Smooth muscle cell (in vitro differentiated cells): Measurements from ENCODE around the gene CLEC2A. TPM values are rescaled to one million over a fixed set of nuclear protein-coding genes. Genes with fewer than 3 reads are reported as not detected.

Experiments used
- DNase-seq: peaks from one replicate; lab custom pipeline; 2025; ENCODE audit not compliant: unreplicated experiment; lab: John Stamatoyannopoulos, UW
- H2AFZ ChIP-seq: fragments of 200-600 bp; sonication (generic); 2 replicates; pipeline ENCODE4 v1.6.0; 2016; ENCODE audit warnings: antibody characterized with exemption, low read depth, mild to moderate bottlenecking
- H3F3A ChIP-seq: fragments of 200-600 bp; sonication (generic); 2 replicates; pipeline ENCODE4 v1.6.0; 2017; ENCODE audit warnings: antibody characterized with exemption, low read depth
- H3K27ac ChIP-seq: fragments of 200-600 bp; sonication (generic); 2 replicates; pipeline ENCODE4 v1.5.1; 2016; ENCODE audit warnings: low read depth, mild to moderate bottlenecking
- H3K27me3 ChIP-seq: fragments of 200-600 bp; sonication (generic); 2 replicates; pipeline ENCODE4 v1.6.1; 2016; ENCODE audit warnings: low read depth, mild to moderate bottlenecking
- H3K36me3 ChIP-seq: fragments of 200-600 bp; sonication (generic); 2 replicates; pipeline ENCODE4 v1.5.1; 2016; ENCODE audit warnings: low read depth
- H3K4me1 ChIP-seq: fragments of 200-600 bp; sonication (generic); 2 replicates; pipeline ENCODE4 v1.5.1; 2016; ENCODE audit warnings: low read depth
- H3K4me2 ChIP-seq: fragments of 200-600 bp; sonication (generic); 2 replicates; pipeline ENCODE4 v1.6.0; 2016; ENCODE audit warnings: mild to moderate bottlenecking
- H3K4me3 ChIP-seq: fragments of 200-600 bp; sonication (generic); 2 replicates; pipeline ENCODE4 v1.5.1; 2016; ENCODE audit warnings: mild to moderate bottlenecking
- H3K79me2 ChIP-seq: fragments of 200-600 bp; sonication (generic); 2 replicates; pipeline ENCODE4 v1.6.0; 2016; ENCODE audit warnings: low read depth, mild to moderate bottlenecking
- H3K9ac ChIP-seq: fragments of 200-600 bp; sonication (generic); 2 replicates; pipeline ENCODE4 v1.6.0; 2016; ENCODE audit warnings: low read depth
- H3K9me3 ChIP-seq: fragments of 200-600 bp; sonication (generic); replicated peaks from 2 replicates; pipeline ENCODE4 v1.5.1; 2016; ENCODE audit warnings: low read depth
- H4K20me1 ChIP-seq: fragments of 200-600 bp; sonication (generic); 2 replicates; pipeline ENCODE4 v1.6.0; 2016; ENCODE audit warnings: low read depth
- CTCF ChIP-seq: fragments of 200-600 bp; sonication (generic); IDR thresholded peaks from 2 replicates; pipeline ENCODE4 v1.5.1; 2017; ENCODE audit warnings: borderline replicate concordance, mild to moderate bottlenecking, antibody characterized with exemption; ENCODE audit not compliant: insufficient read depth, poor library complexity, severe bottlenecking
- WGBS: methylation state at CpG from one replicate; pipeline ENCODE4 v1.1.7; 2016; ENCODE audit warnings: low lambda C conversion rate; 5-methylcytosine and 5-hydroxymethylcytosine counted together
- polyA plus RNA-seq: library from polyadenylated mRNA; unstranded; fragments of >200 nt; fragmentation: Nextera tagmentation; extraction: Ambion mirVana; gene quantifications from 2 replicates; pipeline ENCODE4 v1.2.1, GENCODE V29; 2016
- total RNA-seq: library from RNA; depleted of rRNA; stranded (reverse); fragments of >200 nt; gene quantifications from 2 replicates; pipeline ENCODE4 v1.2.3, GENCODE V29; 2014

Gene CLEC2A
- total and polyA plus RNA-seq, 2 experiments from 2014 or later, result 0.67 TPM; not detected in 1

GRCh38 chr12:9872742-9873141 lies 59.4 kb downstream of the CLEC2A start:
- no peak for DNase-seq
- Histone ChIP-seq H3K36me3 (no peaks in the 10 kb centered on the region), H3K79me2 (no peaks in the 10 kb centered on the region), H3K27ac (peak overlapping the region; percentile 40), H2AFZ (peak overlapping the region; percentile 42), H3F3A (peaks cover 11% of the 10 kb centered on the region), H3K4me3 (no peak overlapping the region), H3K9me3 (no peaks in the 10 kb centered on the region), H3K4me1 (peaks cover 35% of the 10 kb centered on the region), H3K4me2 (peak overlapping the region; percentile 77), H3K9ac (no peak overlapping the region), H3K27me3 (no peaks in the 10 kb centered on the region), H4K20me1 (no peaks in the 10 kb centered on the region)
- WGBS, result 35% methylated on average over 11 of the region's 11 CpGs
- TF ChIP-seq CTCF, result no peak

DNA sequence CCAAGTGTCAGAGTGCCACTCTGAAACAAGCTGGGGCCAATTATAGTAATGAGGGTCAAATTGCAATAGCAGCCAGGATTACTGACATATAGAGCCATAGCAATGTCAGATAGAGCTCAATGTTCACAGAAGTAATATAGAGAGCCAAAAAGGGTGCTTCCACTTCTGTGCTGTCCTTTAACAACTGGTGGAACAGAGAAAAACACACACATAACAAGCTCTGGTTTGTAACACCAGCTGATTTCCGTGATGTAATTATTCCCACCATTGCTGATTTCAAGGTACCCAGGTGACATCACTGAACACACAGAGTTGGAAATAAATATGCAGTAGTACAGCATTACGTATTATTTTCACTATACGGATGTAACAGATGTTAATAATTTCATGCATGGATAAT lies 60.0 kb downstream of the CLEC2A start:
- peak overlapping the region; percentile 42 for H2AFZ ChIP-seq
- no peak overlapping the region for H3K4me3 ChIP-seq
- no peaks in the 10 kb centered on the region for H3K36me3 ChIP-seq
- H3K27me3 ChIP-seq, result no peaks in the 10 kb centered on the region
- H3K9me3 ChIP-seq, result no peaks in the 10 kb centered on the region
- no peak for TF ChIP-seq CTCF
- no peak overlapping the region for H3K9ac ChIP-seq
- H4K20me1 ChIP-seq, result no peaks in the 10 kb centered on the region
- H3K27ac ChIP-seq, result peak overlapping the region; percentile 29
- H3K4me2 ChIP-seq, result peak overlapping the region; percentile 77
- peaks cover 11% of the 10 kb centered on the region for H3F3A ChIP-seq
- 69% methylated on average over 3 of the region's 3 CpGs for WGBS
- H3K4me1 ChIP-seq, result peaks cover 35% of the 10 kb centered on the region
- DNase-seq, result no peak
- no peaks in the 10 kb centered on the region for H3K79me2 ChIP-seq

DNA sequence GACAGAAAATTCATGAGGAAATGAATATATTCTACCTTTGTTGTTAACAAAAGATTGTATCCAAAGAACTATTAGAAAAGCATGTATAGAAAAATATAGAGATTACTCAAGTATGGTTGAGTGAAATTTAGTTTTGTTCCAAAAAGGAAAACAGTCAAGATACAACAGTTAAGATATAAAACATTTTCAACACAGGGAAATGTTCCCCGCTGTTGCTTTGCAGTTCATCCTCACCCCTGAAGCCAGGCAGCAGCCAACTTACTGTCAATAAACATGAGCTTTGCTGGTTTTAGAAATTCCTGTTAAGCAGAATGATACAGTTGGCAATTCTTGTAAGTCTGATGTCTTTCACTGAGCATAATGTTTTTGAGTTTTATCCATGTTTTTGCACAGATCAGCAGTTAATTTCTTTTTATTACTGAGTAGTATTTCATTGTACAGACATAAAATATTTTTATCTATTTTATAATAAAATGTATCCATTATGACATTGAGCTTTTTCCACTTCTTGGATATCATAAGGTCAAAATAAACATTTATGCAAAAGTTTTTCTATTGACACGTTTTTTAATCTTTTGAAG lies 61.8 kb downstream of the CLEC2A start:
- Histone ChIP-seq H3K27ac (peak overlapping the region; percentile 76), H3K9me3 (no peaks in the 10 kb centered on the region), H3K27me3 (no peaks in the 10 kb centered on the region), H3K79me2 (no peaks in the 10 kb centered on the region), H3K9ac (peak overlapping the region; percentile 53), H4K20me1 (no peaks in the 10 kb centered on the region), H3K4me3 (peak overlapping the region; percentile 44), H3K4me1 (peaks cover 35% of the 10 kb centered on the region), H3K4me2 (peak overlapping the region; percentile 78), H3K36me3 (no peaks in the 10 kb centered on the region), H2AFZ (peak overlapping the region; percentile 90), H3F3A (peaks cover 11% of the 10 kb centered on the region)
- DNase-seq, result no peak
- 67% methylated on average over 2 of the region's 2 CpGs for WGBS
- TF ChIP-seq CTCF, result no peak
